Measurements from ENCODE around the gene WASF2.

- no peak for TF ChIP-seq CTCF (IDR thresholded peaks at IDR 0.05; ENCODE audit: insufficient read depth, low read length)
- no peak for TF ChIP-seq POLR2AphosphoS5 (IDR thresholded peaks at IDR 0.05; ENCODE audit: low read depth)
- no peak for TF ChIP-seq REST (IDR thresholded peaks at IDR 0.05; ENCODE audit: insufficient replicate concordance, low read depth)
- no peak for TF ChIP-seq GABPA (IDR thresholded peaks at IDR 0.05; ENCODE audit: low read depth)
These were observed 13.1 kb upstream of the WASF2 start for GRCh38 chr1:27503033-27503432.
